Mesodermal cell (in vitro differentiated cells): ENCODE data around the gene BMF. TPM values are rescaled to one million over a fixed set of nuclear protein-coding genes. Genes with fewer than 3 reads are reported as not detected.
"Not testable (repeated sequence)": the region's sequence is repeated elsewhere in the genome, so short reads cannot be mapped to it uniquely, and the experiment has no call there.

Experiments
- H3K27ac ChIP-seq: 2 replicates; pipeline ENCODE4 v1.7.0; 2013; ENCODE audit warnings: mild to moderate bottlenecking, low read depth, low read length, moderate library complexity; ENCODE audit not compliant: severe bottlenecking
- H3K36me3 ChIP-seq: 2 replicates; pipeline ENCODE4 v1.7.1; 2013; ENCODE audit warnings: mild to moderate bottlenecking, low read length, moderate library complexity; ENCODE audit not compliant: control insufficient read depth, insufficient read depth
- H3K4me1 ChIP-seq: one replicate; pipeline ENCODE4 v1.7.1; 2013; ENCODE audit warnings: mild to moderate bottlenecking, low read length; ENCODE audit not compliant: insufficient read depth, control insufficient read depth, poor library complexity, severe bottlenecking
- H3K4me3 ChIP-seq: 2 replicates; pipeline ENCODE4 v1.7.0; 2013; ENCODE audit warnings: low read length, control low read depth, mild to moderate bottlenecking; ENCODE audit not compliant: insufficient read depth, poor library complexity, severe bottlenecking; ENCODE audit errors: extremely low read depth
- H3K9me3 ChIP-seq: 2 replicates; pipeline ENCODE4 v1.7.1; 2013; ENCODE audit warnings: mild to moderate bottlenecking, low read length, moderate library complexity; ENCODE audit not compliant: control insufficient read depth
- WGBS, 2 experiments: methylation state at CpG; one replicate each; pipeline ENCODE4 v1.1.5; 2013; ENCODE audit warnings: missing lambda C conversion rate in 2 of 2; ENCODE audit not compliant: insufficient coverage in 2 of 2; 5-methylcytosine and 5-hydroxymethylcytosine counted together
- polyA plus RNA-seq, 2 experiments: library from polyadenylated mRNA; stranded (reverse); fragments of 50-300 nt; gene quantifications; one replicate each; pipeline ENCODE4 v1.2.3, GENCODE V29; 2013

Gene BMF
- polyA plus RNA-seq (2013, experiment 1 of 2), result 59.4 TPM
- polyA plus RNA-seq (2013, experiment 2 of 2), result 51.4 TPM

GRCh38 chr15:40108855-40109735 is at the start of gene BMF:
Gene BMF (minus strand): TSS chr15:40108879. CDS start chr15:40106086, 2,793 bp downstream.
- Histone ChIP-seq H3K36me3 (peaks cover 19% of the 10 kb centered on the region), H3K9me3 (no peaks in the 10 kb centered on the region), H3K4me3 (peak within 1 kb of the TSS; percentile 95), H3K27ac (peak within 1 kb of the TSS; percentile 72), H3K4me1 (peaks cover 38% of the 10 kb centered on the region)
- WGBS, 2 experiments, result 9% methylated on average over 45 to 46 of the region's 48 CpGs

DNA sequence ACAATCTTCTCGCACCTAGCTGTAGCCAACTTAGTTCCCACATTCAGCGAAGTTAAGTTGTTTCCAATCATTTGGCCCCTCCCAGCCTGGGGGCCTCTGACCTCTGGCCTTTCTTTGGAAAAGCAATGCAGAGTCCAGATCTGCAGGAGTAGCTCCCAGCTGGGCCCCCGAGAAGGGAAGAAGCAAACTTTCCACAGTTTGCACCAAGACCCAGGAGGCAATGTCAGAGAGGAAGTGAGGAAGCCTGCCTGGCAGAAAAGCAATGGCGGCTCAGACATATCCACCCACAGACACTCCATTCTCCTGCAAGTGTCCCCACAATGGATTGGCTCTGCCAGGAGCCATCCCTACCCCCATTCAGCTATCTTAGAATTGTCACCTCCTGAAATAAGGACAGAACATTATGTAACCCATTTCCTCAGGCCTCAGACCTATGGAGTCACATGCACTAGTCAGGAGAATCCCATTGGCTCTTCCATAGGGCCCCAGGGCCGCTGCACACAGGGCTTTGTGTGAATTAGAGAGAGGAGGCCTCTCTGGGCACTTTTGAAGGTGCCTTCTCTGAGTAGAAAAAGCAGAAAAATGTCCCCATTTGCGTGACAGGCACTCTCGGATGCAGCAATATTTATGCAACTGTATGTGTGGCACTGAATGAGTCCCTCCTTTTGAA is 49.2 kb upstream of the BMF start:
- H3K4me1 ChIP-seq, result peaks cover 7% of the 10 kb centered on the region
- H3K27ac ChIP-seq, result no peak overlapping the region
- no peaks in the 10 kb centered on the region for H3K9me3 ChIP-seq
- peaks cover 8% of the 10 kb centered on the region for H3K36me3 ChIP-seq
- 96 to 100% methylated on average over 5 to 6 of the region's 7 CpGs for WGBS, 2 experiments
- no peak overlapping the region for H3K4me3 ChIP-seq

- no peaks in the 10 kb centered on the region for H3K4me1 ChIP-seq
- H3K36me3 ChIP-seq, result no peaks in the 10 kb centered on the region
- H3K27ac ChIP-seq, result no peak overlapping the region
- no peaks in the 10 kb centered on the region for H3K9me3 ChIP-seq
- H3K4me3 ChIP-seq, result no peak overlapping the region
- 49 to 53% methylated on average over 3 to 4 of the region's 5 CpGs for WGBS, 2 experiments
These were observed 46.7 kb upstream of the BMF start for GRCh38 chr15:40155270-40155910.

GRCh38 chr15:40154821-40155220 is 46.1 kb upstream of the BMF start:
- no CpG with 5 or more reads among the region's 1 CpG for whole genome bisulfite sequencing, 2 experiments
- H3K9me3 ChIP-seq, H3K36me3 ChIP-seq, H3K4me1 ChIP-seq, H3K27ac ChIP-seq, H3K4me3 ChIP-seq: not testable (repeated sequence)

- H3K4me3 ChIP-seq, result no peak overlapping the region
- H3K36me3 ChIP-seq, result no peaks in the 10 kb centered on the region
- H3K27ac ChIP-seq, result no peak overlapping the region
- 90 to 100% methylated on average over 2 of the region's 4 CpGs for WGBS, 2 experiments
- H3K4me1 ChIP-seq, result no peaks in the 10 kb centered on the region
- H3K9me3 ChIP-seq, result no peaks in the 10 kb centered on the region
These were observed 43.3 kb upstream of the BMF start for GRCh38 chr15:40151991-40152390.

DNA sequence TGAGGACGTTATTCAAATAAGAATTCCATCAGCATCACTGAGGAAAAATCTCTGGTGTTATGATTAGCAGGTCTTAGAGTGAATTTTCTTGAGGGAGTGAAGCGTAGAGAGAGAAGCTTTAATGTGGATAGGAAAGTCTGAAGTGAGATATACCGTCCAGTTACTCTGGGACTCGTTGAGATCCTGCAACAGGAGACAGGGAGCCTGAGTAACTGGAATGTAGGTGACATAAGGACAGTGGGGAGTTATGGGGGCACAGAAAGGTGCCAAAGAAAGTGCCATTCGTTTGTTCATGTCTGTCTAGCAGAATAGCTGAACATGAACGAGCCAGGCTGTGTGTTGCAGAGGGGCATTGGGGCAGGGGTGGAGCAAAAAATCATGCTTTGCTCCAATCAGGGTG is 42.8 kb upstream of the BMF start:
- Histone ChIP-seq H3K4me1 (peaks cover under 1% of the 10 kb centered on the region), H3K4me3 (no peak overlapping the region), H3K27ac (no peak overlapping the region), H3K36me3 (no peaks in the 10 kb centered on the region), H3K9me3 (no peaks in the 10 kb centered on the region)
- WGBS, 2 experiments, result 81 to 85% methylated on average over 5 to 6 of the region's 6 CpGs

GRCh38 chr15:40150163-40150925 is 41.7 kb upstream of the BMF start:
- 78 to 96% methylated on average over 4 to 6 of the region's 9 CpGs for WGBS, 2 experiments
- Histone ChIP-seq H3K4me1 (peaks cover 7% of the 10 kb centered on the region), H3K27ac (no peak overlapping the region), H3K9me3 (no peaks in the 10 kb centered on the region), H3K36me3 (no peaks in the 10 kb centered on the region), H3K4me3 (no peak overlapping the region)

DNA sequence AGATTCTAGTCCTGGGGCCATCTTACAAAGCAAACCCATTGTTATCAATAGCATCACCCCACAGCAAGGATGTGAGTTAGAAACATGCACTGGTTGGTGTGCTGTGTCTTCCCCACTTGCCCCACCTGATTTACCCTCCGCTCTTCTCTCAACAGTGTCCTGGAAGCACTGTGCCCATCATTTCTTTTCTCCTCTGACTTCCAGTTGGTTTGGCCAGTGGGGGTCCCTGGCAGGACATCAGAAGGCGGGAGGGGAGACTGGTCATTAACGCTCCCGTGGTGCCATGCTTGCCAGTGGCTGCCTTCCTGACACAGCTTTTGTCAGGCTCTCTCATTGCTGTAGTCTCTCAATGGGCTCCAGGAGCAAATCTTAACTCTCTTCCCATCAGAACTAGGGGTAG is 40.7 kb upstream of the BMF start:
- no peak overlapping the region for H3K27ac ChIP-seq
- 87 to 98% methylated on average over 4 of the region's 4 CpGs for WGBS, 2 experiments

GRCh38 chr15:40146037-40146436 is 37.4 kb upstream of the BMF start:
- 62 to 87% methylated on average over 3 to 4 of the region's 4 CpGs for WGBS, 2 experiments
- H3K9me3 ChIP-seq, result no peaks in the 10 kb centered on the region
- H3K36me3 ChIP-seq, result no peaks in the 10 kb centered on the region
- no peak overlapping the region for H3K27ac ChIP-seq
- peaks cover 7% of the 10 kb centered on the region for H3K4me1 ChIP-seq
- H3K4me3 ChIP-seq, result no peak overlapping the region

More for the DNA sequence above, 40.7 kb upstream of the BMF start:
- H3K9me3 ChIP-seq, result no peaks in the 10 kb centered on the region
- H3K4me3 ChIP-seq, result no peak overlapping the region
- H3K36me3 ChIP-seq, result no peaks in the 10 kb centered on the region
- peaks cover 7% of the 10 kb centered on the region for H3K4me1 ChIP-seq

DNA sequence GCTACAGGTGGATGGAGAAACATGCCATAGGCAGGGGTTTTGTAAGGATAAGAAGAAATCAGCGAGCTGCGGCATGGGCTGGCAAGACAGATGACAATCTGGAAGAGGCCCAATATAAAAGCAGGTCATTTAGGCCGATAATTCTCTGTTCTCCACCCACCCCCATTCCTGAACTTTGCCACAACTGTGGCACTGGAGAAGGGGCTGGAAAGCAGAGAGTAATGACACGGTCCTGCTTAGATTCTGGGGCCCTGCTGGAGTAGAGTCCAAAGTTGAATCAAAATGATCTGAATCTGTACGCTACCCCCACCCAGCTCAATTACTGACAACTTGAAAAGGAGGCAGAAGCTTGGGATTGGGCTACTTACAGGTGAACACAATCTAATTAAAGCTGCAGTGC is 33.7 kb upstream of the BMF start:
- Histone ChIP-seq H3K36me3 (no peaks in the 10 kb centered on the region), H3K4me1 (peaks cover 7% of the 10 kb centered on the region), H3K27ac (no peak overlapping the region), H3K9me3 (no peaks in the 10 kb centered on the region), H3K4me3 (no peak overlapping the region)
- WGBS, 2 experiments, result 94 to 96% methylated on average over 3 to 5 of the region's 5 CpGs
